Left lung (tissue), 10 donors: ENCODE data around the gene GDF2. TPM values are rescaled to one million over a fixed set of nuclear protein-coding genes. Genes with fewer than 3 reads are reported as not detected.

Experiments
- ATAC-seq: fragments of 200-7000 bp; cut with Tn5 transposase; one replicate; pipeline ENCODE4 v1.9.1; 2020; ENCODE audit warnings: moderate library complexity
- DNase-seq, 4 donors: peaks; one replicate each; pipeline ENCODE4 v3.0.0-alpha.2; 2013 to 2020
- H3K27ac ChIP-seq, 2 donors: fragments of 200-600 bp; sonication (generic) in 1 of 2; one replicate each; pipeline versions ENCODE4 v1.5.0 to v1.8.0; 2020 to 2021
- H3K27me3 ChIP-seq, 2 donors: fragments of 200-600 bp; sonication (generic) in 1 of 2; one replicate each; pipeline versions ENCODE4 v1.5.0 to v1.8.0; 2020 to 2021
- H3K36me3 ChIP-seq, 2 donors: fragments of 200-600 bp; sonication (generic) in 1 of 2; one replicate each; pipeline versions ENCODE4 v1.5.0 to v1.8.0; 2020 to 2021
- H3K4me1 ChIP-seq, 2 donors: fragments of 200-600 bp; one replicate each; pipeline ENCODE4 v1.8.0; 2021
- H3K4me3 ChIP-seq, 2 donors: fragments of 200-600 bp; sonication (generic) in 1 of 2; one replicate each; pipeline versions ENCODE4 v1.5.0 to v1.8.0; 2020 to 2021; ENCODE audit warnings: mild to moderate bottlenecking in 1 of 2
- H3K9me3 ChIP-seq, 2 donors: fragments of 200-600 bp; sonication (generic) in 1 of 2; one replicate each; pipeline versions ENCODE4 v1.5.0 to v1.8.0; 2020 to 2021
- intact Hi-C, 2 donors: fragments of 100-400 bp; cut with DNase I; formaldehyde crosslinking; loops; one replicate each; pipeline versions ENCODE4 v1.11.2 to v1.14.2; 2022
- polyA plus RNA-seq, 6 donors: library from polyadenylated mRNA; unstranded; fragments of 120-200 nt; gene quantifications; one replicate each; pipeline ENCODE4 v1.2.1, GENCODE V29; 2013; ENCODE audit not compliant: insufficient read length in 6 of 6
- total RNA-seq, 2 donors: library from RNA; stranded (reverse); fragmentation: NEBNext Ultra II Directional; extraction: Animal tissue kit (Norgen Biotek cat#: 25700); gene quantifications; one replicate each; pipeline ENCODE4 v1.2.1, GENCODE V29; 2021
- TF ChIP-seq, protein P1 (sequence below), 2 donors: fragments of 200-600 bp; sonication (generic) in 1 of 2; IDR thresholded peaks; one replicate each; pipeline versions ENCODE4 v1.5.0 to v1.8.0; 2021; ENCODE audit warnings: antibody characterized with exemption in 2 of 2
- donor health status: DM: no; HTN: yes; CAD: no.
- donor health status: DM: no; HTN: no; CAD: no.

Gene GDF2
- total and polyA plus RNA-seq, 8 donors, result 0.20 to 0.39 (median 0.23) TPM; not detected in 2

DNA sequence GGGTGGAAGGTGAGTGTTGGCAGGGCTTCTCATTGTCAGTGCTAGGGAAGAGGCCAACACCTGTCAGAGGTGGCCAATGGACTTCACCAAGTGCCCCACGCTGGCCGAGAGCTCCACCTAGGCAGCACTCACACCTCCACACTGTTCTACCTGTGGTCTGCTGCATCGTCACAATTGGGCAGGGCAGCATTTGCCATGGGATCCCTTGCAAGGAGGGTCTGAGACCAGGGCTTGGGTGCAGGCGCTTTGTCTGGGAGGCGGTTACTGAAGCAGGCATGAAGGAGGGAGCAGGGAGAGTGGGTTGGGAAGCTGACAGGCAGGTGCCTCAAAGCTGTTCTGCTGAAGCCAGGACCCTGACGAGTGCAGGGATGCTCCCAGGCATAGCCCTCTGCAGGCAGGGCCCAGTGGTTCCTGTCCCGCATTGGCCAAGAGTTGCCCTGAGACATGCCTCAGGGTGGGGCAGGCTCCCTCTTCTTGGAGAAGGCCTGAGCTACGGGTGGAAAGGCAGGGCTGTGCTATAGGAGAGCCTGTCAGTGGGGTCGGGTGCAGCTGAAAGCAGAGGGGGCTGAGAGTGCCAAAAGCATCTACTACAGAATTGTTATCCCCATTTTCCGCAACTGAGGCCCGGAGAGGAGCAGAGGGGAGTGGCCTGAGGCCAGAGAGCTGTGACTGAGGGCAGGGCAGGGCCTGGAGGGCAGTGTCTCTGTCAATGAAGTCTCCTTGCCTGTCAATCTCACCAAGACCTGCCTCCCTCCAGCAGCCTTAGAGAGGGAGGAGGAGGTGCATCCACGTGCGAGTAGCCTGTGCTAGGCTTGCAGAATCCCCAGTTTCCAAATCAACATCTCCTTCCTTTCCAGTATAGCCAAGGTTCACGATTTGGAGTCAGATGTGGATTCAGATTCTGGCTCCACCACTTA, 29.9 kb downstream of the GDF2 start:
- H3K4me3 ChIP-seq, result no peak overlapping the region
- H3K4me1 ChIP-seq, result no peaks in the 10 kb centered on the region
- H3K9me3 ChIP-seq, result no peaks in the 10 kb centered on the region
- TF ChIP-seq, protein P1, sequence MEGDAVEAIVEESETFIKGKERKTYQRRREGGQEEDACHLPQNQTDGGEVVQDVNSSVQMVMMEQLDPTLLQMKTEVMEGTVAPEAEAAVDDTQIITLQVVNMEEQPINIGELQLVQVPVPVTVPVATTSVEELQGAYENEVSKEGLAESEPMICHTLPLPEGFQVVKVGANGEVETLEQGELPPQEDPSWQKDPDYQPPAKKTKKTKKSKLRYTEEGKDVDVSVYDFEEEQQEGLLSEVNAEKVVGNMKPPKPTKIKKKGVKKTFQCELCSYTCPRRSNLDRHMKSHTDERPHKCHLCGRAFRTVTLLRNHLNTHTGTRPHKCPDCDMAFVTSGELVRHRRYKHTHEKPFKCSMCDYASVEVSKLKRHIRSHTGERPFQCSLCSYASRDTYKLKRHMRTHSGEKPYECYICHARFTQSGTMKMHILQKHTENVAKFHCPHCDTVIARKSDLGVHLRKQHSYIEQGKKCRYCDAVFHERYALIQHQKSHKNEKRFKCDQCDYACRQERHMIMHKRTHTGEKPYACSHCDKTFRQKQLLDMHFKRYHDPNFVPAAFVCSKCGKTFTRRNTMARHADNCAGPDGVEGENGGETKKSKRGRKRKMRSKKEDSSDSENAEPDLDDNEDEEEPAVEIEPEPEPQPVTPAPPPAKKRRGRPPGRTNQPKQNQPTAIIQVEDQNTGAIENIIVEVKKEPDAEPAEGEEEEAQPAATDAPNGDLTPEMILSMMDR (IDR thresholded peaks at IDR 0.05), result no peak
- ATAC-seq (no peak), DNase-seq (no peak)
- no peaks in the 10 kb centered on the region for H3K36me3 ChIP-seq
- intact Hi-C loops, result no loop called here
- no peak overlapping the region for H3K27ac ChIP-seq
- H3K27me3 ChIP-seq, result no peaks in the 10 kb centered on the region

DNA sequence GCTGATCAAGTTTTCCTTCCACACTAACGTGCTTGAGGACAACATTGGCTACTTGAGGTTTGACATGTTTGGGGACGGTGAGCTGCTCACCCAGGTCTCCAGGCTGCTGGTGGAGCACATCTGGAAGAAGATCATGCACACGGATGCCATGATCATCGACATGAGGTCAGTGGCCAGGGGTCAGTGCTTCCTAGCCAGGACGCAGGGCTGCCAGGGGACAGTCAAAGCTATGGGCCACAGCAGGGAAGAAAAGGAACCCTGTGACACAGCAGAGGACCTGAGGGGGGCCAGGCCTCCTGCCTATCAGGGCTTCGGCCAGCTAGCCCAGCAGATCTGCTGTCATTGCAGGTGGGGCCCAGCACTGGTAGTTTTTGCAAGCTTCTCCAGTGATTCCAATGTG, 31.1 kb downstream of the GDF2 start:
- intact Hi-C loops, result no loop called here
- H3K4me3 ChIP-seq, result no peak overlapping the region
- DNase-seq (no peak), ATAC-seq (no peak)
- TF ChIP-seq, protein P1 (IDR thresholded peaks at IDR 0.05), result no peak
- H3K27me3 ChIP-seq, result no peaks in the 10 kb centered on the region
- H3K9me3 ChIP-seq, result no peaks in the 10 kb centered on the region
- H3K4me1 ChIP-seq, result no peaks in the 10 kb centered on the region
- no peaks in the 10 kb centered on the region for H3K36me3 ChIP-seq
- no peak overlapping the region for H3K27ac ChIP-seq

DNA sequence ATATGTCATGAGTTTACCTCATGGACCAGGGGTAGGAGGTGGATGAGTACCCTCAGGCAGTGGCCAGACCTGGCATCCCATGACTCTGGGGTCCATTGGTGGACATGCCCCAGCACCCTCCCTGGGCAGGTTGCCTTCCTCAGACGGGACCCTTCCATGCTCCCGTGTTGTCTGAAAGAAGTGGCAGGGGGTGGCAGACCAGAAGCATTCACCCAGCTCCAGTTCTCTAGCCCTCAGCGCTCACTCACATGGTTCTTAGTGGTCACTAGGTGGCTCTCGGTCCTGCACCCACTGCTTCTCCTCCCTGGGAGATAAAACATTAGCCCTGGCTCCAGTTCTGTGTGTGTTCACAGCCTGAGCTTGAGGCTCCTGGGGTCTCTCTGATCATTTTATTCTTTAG, 31.9 kb downstream of the GDF2 start:
- H3K27me3 ChIP-seq, result no peaks in the 10 kb centered on the region
- no peak for DNase-seq
- H3K27ac ChIP-seq, result no peak overlapping the region
- no peaks in the 10 kb centered on the region for H3K36me3 ChIP-seq
- H3K4me1 ChIP-seq, result no peaks in the 10 kb centered on the region
- no peak overlapping the region for H3K4me3 ChIP-seq
- no peak for ATAC-seq
- H3K9me3 ChIP-seq, result no peaks in the 10 kb centered on the region
- intact Hi-C loops, result no loop called here
- TF ChIP-seq, protein P1 (IDR thresholded peaks at IDR 0.05), result no peak

DNA sequence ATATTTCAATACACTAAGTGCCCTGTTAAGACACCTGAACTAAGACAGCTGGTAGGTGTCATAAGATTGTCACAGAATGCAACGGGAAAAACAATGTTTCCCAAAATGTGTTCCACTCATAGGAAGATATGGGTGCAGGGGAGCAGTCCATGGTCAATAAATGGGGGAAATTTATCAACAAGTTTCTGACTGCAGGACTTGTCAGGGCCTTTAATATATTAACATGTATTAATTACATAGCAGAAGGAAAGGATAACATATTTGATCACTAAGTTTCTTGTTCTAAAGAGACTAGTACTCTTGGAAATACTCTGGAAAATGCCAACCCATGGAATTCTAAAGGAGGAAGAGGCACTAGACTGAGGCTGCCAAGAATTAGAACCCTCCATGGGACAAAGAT, 32.6 kb downstream of the GDF2 start:
- Histone ChIP-seq H3K4me3 (no peak overlapping the region), H3K36me3 (no peaks in the 10 kb centered on the region), H3K4me1 (no peaks in the 10 kb centered on the region), H3K9me3 (no peaks in the 10 kb centered on the region), H3K27me3 (no peaks in the 10 kb centered on the region), H3K27ac (no peak overlapping the region)
- TF ChIP-seq, protein P1 (IDR thresholded peaks at IDR 0.05), result no peak
- intact Hi-C loops, result no loop called here
- DNase-seq (no peak), ATAC-seq (no peak)

DNA sequence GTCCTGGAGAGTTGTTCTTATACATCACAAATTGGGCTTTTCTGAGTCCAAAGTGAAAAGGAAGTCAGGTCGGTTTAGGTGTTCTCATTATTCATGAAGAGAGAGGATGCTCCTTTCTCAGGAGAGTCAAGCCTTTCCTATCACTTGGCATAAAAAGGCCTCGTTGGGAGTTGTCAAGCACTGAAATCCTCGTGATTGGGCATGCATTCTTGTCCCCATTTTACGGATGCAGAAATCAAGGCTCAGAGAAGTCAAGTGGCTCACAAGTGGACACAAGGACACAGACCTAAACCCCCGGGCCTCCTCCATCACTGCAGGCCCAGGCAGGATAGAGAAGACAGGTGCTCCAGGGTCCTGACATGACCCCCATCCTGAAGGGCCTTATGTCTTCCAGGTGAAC, 34.5 kb downstream of the GDF2 start:
- Histone ChIP-seq H3K36me3 (no peaks in the 10 kb centered on the region), H3K27ac (no peak overlapping the region), H3K4me3 (no peak overlapping the region), H3K4me1 (no peaks in the 10 kb centered on the region), H3K9me3 (no peaks in the 10 kb centered on the region), H3K27me3 (no peaks in the 10 kb centered on the region)
- DNase-seq, result no peak
- intact Hi-C loops, result no loop called here
- no peak for ATAC-seq
- TF ChIP-seq, protein P1 (IDR thresholded peaks at IDR 0.05), result no peak
